H1 (cell line): ENCODE data around the gene ZNRF3. TPM values are rescaled to one million over a fixed set of nuclear protein-coding genes. Genes with fewer than 3 reads are reported as not detected.

ENCODE experiments used
- CTCF ChIA-PET: fragments of 300-600 bp; sonication (Branson Sonifier 250); formaldehyde crosslinking; loops from one replicate; lab custom pipeline; 2021; ENCODE audit not compliant: partially characterized antibody; lab: Charles Lee
- POLR2A ChIA-PET: fragments of 300-600 bp; sonication (Branson Sonifier 250); formaldehyde crosslinking; loops from one replicate; lab custom pipeline; 2021; ENCODE audit warnings: inconsistent platforms; ENCODE audit not compliant: partially characterized antibody; lab: Charles Lee
- DNase-seq, 2 experiments: peaks; one replicate each; pipeline versions ENCODE4 v3.0.0 to v3.0.0-alpha.2; 2010 to 2022; ENCODE audit warnings: low spot score in 2 of 2, low read depth in 1 of 2, mixed read lengths in 1 of 2
- FAIRE-seq: peaks from 2 replicates; lab custom pipeline; 2011; peaks lifted over from hg19 to GRCh38; lab: Jason Lieb, UNC
- H2AFZ ChIP-seq: 2 replicates; pipeline ENCODE4 v1.8.1; 2012; ENCODE audit warnings: low read length, inconsistent platforms
- H2AK5ac ChIP-seq: 2 replicates; pipeline ENCODE4 v1.6.1; 2013; ENCODE audit warnings: low read depth, low read length
- H2BK120ac ChIP-seq: replicated peaks from 2 replicates; pipeline ENCODE3; 2013; ENCODE audit warnings: low read depth, low read length, inconsistent platforms
- H2BK12ac ChIP-seq: 2 replicates; pipeline ENCODE4 v1.6.1; 2013; ENCODE audit warnings: low read depth, low read length
- H2BK15ac ChIP-seq: 2 replicates; pipeline ENCODE4 v1.6.1; 2013; ENCODE audit warnings: low read length
- H2BK20ac ChIP-seq: 2 replicates; pipeline ENCODE4 v1.6.1; 2013; ENCODE audit warnings: low read length
- H2BK5ac ChIP-seq: 2 replicates; pipeline ENCODE4 v1.6.1; 2013; ENCODE audit warnings: low read depth, low read length
- H3K14ac ChIP-seq: 2 replicates; pipeline ENCODE4 v1.6.1; 2013; ENCODE audit warnings: inconsistent platforms; ENCODE audit not compliant: insufficient read length
- H3K18ac ChIP-seq: 2 replicates; pipeline ENCODE4 v1.6.1; 2013; ENCODE audit warnings: low read length; ENCODE audit errors: extremely low read depth
- H3K23ac ChIP-seq: 2 replicates; pipeline ENCODE4 v1.6.1; 2013; ENCODE audit warnings: inconsistent platforms; ENCODE audit not compliant: insufficient read length
- H3K23me2 ChIP-seq: 2 replicates; pipeline ENCODE4 v1.6.1; 2013; ENCODE audit warnings: low read depth, low read length
- H3K27ac ChIP-seq: 2 replicates; pipeline ENCODE4 v1.6.1; 2011; ENCODE audit warnings: low read depth, low read length, inconsistent platforms
- H3K27me3 ChIP-seq, 4 experiments: replicated peaks in 1 of 4; 1 replicate in 1 of 4; 2 replicates in 3 of 4; pipeline versions ENCODE4 v1.6.1 to v1.8.1; 2011 to 2013; ENCODE audit warnings: low read length in 3 of 4, mild to moderate bottlenecking in 3 of 4, inconsistent platforms in 2 of 4, mixed read lengths in 2 of 4, moderate library complexity in 1 of 4; ENCODE audit not compliant: control insufficient read depth in 3 of 4, insufficient read depth in 3 of 4; ENCODE audit errors: extremely low read depth in 1 of 4
- H3K36me3 ChIP-seq, 4 experiments: 2 replicates each; pipeline versions ENCODE4 v1.6.1 to v1.8.1; 2011 to 2013; ENCODE audit warnings: mild to moderate bottlenecking in 4 of 4, low read length in 3 of 4, moderate library complexity in 2 of 4, control low read depth in 1 of 4, inconsistent platforms in 1 of 4; ENCODE audit not compliant: insufficient read depth in 4 of 4, control insufficient read depth in 2 of 4
- H3K4ac ChIP-seq: replicated peaks from 2 replicates; pipeline ENCODE3; 2013; ENCODE audit warnings: low read length, low read depth, mixed read lengths, inconsistent platforms; ENCODE audit not compliant: insufficient read length
- H3K4me1 ChIP-seq, 4 experiments: replicated peaks in 1 of 4; 1 replicate in 1 of 4; 2 replicates in 3 of 4; pipeline versions ENCODE4 v1.6.1 to v1.8.1; 2011 to 2013; ENCODE audit warnings: low read length in 3 of 4, inconsistent platforms in 2 of 4, mixed read lengths in 1 of 4; ENCODE audit not compliant: insufficient read depth in 4 of 4, control insufficient read depth in 3 of 4
- H3K4me2 ChIP-seq, 2 experiments: 2 replicates each; pipeline versions ENCODE4 v1.6.1 to v1.8.1; 2011 to 2013; ENCODE audit warnings: low read depth in 2 of 2, low read length in 2 of 2, control low read depth in 1 of 2, inconsistent platforms in 1 of 2, mild to moderate bottlenecking in 1 of 2; ENCODE audit not compliant: insufficient read depth in 1 of 2
- H3K4me3 ChIP-seq, 4 experiments: fragments of 200-600, 300-600 bp in 1 of 4; sonication (generic), shearing (Covaris generic), sonication (Bioruptor Twin) in 1 of 4; 2 replicates each; pipeline versions ENCODE4 v1.5.1 to v1.8.1; 2011 to 2016; ENCODE audit warnings: low read length in 4 of 4, low read depth in 3 of 4, control low read depth in 2 of 4, inconsistent platforms in 2 of 4, mild to moderate bottlenecking in 2 of 4, mixed read lengths in 1 of 4, moderate library complexity in 1 of 4; ENCODE audit not compliant: insufficient read depth in 2 of 4; ENCODE audit errors: extremely low read depth in 1 of 4
- H3K56ac ChIP-seq: replicated peaks from 2 replicates; pipeline ENCODE3; 2013; ENCODE audit warnings: low read depth, mild to moderate bottlenecking, mixed read lengths, low read length, inconsistent platforms; ENCODE audit not compliant: insufficient read length
- H3K79me1 ChIP-seq: 2 replicates; pipeline ENCODE4 v1.6.1; 2013; ENCODE audit warnings: low read depth, low read length, control low read depth
- H3K79me2 ChIP-seq, 2 experiments: 2 replicates each; pipeline versions ENCODE4 v1.6.1 to v1.8.1; 2012 to 2013; ENCODE audit warnings: low read length in 2 of 2, mild to moderate bottlenecking in 2 of 2, inconsistent platforms in 1 of 2; ENCODE audit not compliant: insufficient read depth in 2 of 2, control insufficient read depth in 1 of 2
- H3K9ac ChIP-seq, 4 experiments: replicated peaks in 1 of 4; 1 replicate in 1 of 4; 2 replicates in 3 of 4; pipeline versions ENCODE4 v1.6.1 to v1.8.1; 2011 to 2013; ENCODE audit warnings: low read depth in 3 of 4, low read length in 3 of 4, control low read depth in 2 of 4, mild to moderate bottlenecking in 2 of 4, moderate library complexity in 2 of 4, inconsistent platforms in 1 of 4; ENCODE audit errors: extremely low read depth in 1 of 4
- H3K9me3 ChIP-seq, 2 experiments: 2 replicates each; pipeline versions ENCODE4 v1.6.1 to v1.8.1; 2012 to 2013; ENCODE audit warnings: mild to moderate bottlenecking in 2 of 2, moderate library complexity in 2 of 2, control low read depth in 1 of 2, inconsistent platforms in 1 of 2, low read depth in 1 of 2, low read length in 1 of 2, mixed read lengths in 1 of 2; ENCODE audit not compliant: insufficient read depth in 2 of 2
- H4K20me1 ChIP-seq, 2 experiments: replicated peaks in 1 of 2; 2 replicates each; pipeline versions ENCODE3 to v1.8.1; 2011 to 2013; ENCODE audit warnings: inconsistent platforms in 2 of 2, low read length in 2 of 2, mild to moderate bottlenecking in 1 of 2; ENCODE audit not compliant: insufficient read depth in 2 of 2, control insufficient read depth in 1 of 2
- H4K5ac ChIP-seq: 2 replicates; pipeline ENCODE4 v1.6.1; 2013; ENCODE audit warnings: low read length, low read depth, mixed read lengths, inconsistent platforms; ENCODE audit not compliant: insufficient read length
- H4K8ac ChIP-seq: 2 replicates; pipeline ENCODE4 v1.8.0; 2013; ENCODE audit warnings: mild to moderate bottlenecking, moderate library complexity, low read length, inconsistent platforms; ENCODE audit not compliant: insufficient read depth; ENCODE audit errors: extremely low read depth
- H4K91ac ChIP-seq: replicated peaks from 2 replicates; pipeline ENCODE3; 2013; ENCODE audit warnings: low read length, mixed read lengths, inconsistent platforms; ENCODE audit not compliant: insufficient read length
- E2F6 ChIP-seq: IDR thresholded peaks from 2 replicates; pipeline ENCODE4 v1.6.1; 2012; ENCODE audit warnings: inconsistent platforms
- FOSL1 ChIP-seq: IDR thresholded peaks from 2 replicates; pipeline ENCODE4 v1.6.1; 2011; ENCODE audit warnings: mild to moderate bottlenecking, low read depth, low read length, moderate library complexity; ENCODE audit not compliant: insufficient read depth
- HDAC6 ChIP-seq: IDR thresholded peaks from one replicate; pipeline ENCODE4 v1.7.1; 2012; ENCODE audit warnings: low read depth, mild to moderate bottlenecking, inconsistent platforms, low read length, moderate library complexity
- POLR2A ChIP-seq, 2 experiments: IDR thresholded peaks; 1 replicate in 1 of 2; 2 replicates in 1 of 2; pipeline ENCODE4 v1.6.1; 2011; ENCODE audit warnings: low read depth in 2 of 2, low read length in 2 of 2, mild to moderate bottlenecking in 2 of 2; ENCODE audit errors: control extremely low read depth in 1 of 2
- SIRT6 ChIP-seq: IDR thresholded peaks from one replicate; pipeline ENCODE4 v1.7.1; 2012; ENCODE audit warnings: low read length, inconsistent platforms
- whole genome bisulfite sequencing, 2 experiments: shearing (Covaris generic) in 1 of 2; methylation state at CpG; one replicate each; pipeline versions ENCODE4 v1.1.6 to v1.1.7; 2013 to 2015; ENCODE audit warnings: low lambda C conversion rate in 2 of 2, mixed read lengths in 2 of 2, inconsistent platforms in 1 of 2, low coverage in 1 of 2, missing lambda C conversion rate in 1 of 2; ENCODE audit not compliant: insufficient replicate concordance in 2 of 2, insufficient coverage in 1 of 2, insufficient read length in 1 of 2; ENCODE audit errors: extremely low coverage in 1 of 2, missing lambda C conversion rate in 1 of 2; 5-methylcytosine and 5-hydroxymethylcytosine counted together
- polyA plus RNA-seq, 7 experiments: library from polyadenylated mRNA; depleted of rRNA in 3 of 7; stranded (reverse) in 5 of 7; unstranded in 2 of 7; fragments of >200 nt in 5 of 7; fragments of 200-250 nt in 2 of 7; gene quantifications; 1 replicate in 5 of 7; 2 replicates in 1 of 7; 4 replicates in 1 of 7; pipeline versions ENCODE4 v1.2.1 to v1.2.3, GENCODE V29; 2011 to 2013; ENCODE audit warnings: missing spikeins in 2 of 7, mixed read lengths in 2 of 7
- total RNA-seq: library from RNA; stranded (reverse); fragmentation: NEBNext Ultra II Directional; extraction: Animal tissue kit (Norgen Biotek cat#: 25700); gene quantifications from 2 replicates; pipeline ENCODE4 v1.2.1, GENCODE V29; 2021

The ZNRF3 gene
- total and polyA plus RNA-seq, 2 of the 8 experiments (the other 6 are each of a cell fraction or from before 2014, with no cell fraction given) = 14.1 to 21.7 TPM

GRCh38 chr22:28856095-28856455, 27.3 kb upstream of the ZNRF3 start:
- Histone ChIP-seq H2AFZ (no peak overlapping the region; the same call in 1 of the 2 replicates), H4K5ac (no peak overlapping the region), H3K4me1 (peaks cover 0 to 4% (median 0%) of the 10 kb centered on the region in 4 experiments; a peak in 1 of 7 replicates), H2BK120ac (no peak overlapping the region), H3K4ac (no peak overlapping the region), H3K56ac (no peak overlapping the region), H3K36me3 (no peaks in the 10 kb centered on the region), H2BK15ac (no peak overlapping the region), H3K4me2 (no peak overlapping the region), H2BK12ac (no peak overlapping the region), H3K23me2 (no peaks in the 10 kb centered on the region), H3K27me3 (no peaks in the 10 kb centered on the region), H3K4me3 (no peak overlapping the region), H2BK20ac (no peak overlapping the region), H3K79me1 (no peaks in the 10 kb centered on the region), H4K91ac (peak overlapping the region; percentile 36), H4K8ac (no peak overlapping the region), H3K27ac (no peak overlapping the region), H3K14ac (no peak overlapping the region), H3K18ac (no peak overlapping the region), H4K20me1 (no peaks in the 10 kb centered on the region), H2BK5ac (no peak overlapping the region), H3K9me3 (no peaks in the 10 kb centered on the region), H3K9ac (no peak overlapping the region), H3K79me2 (no peaks in the 10 kb centered on the region), H2AK5ac (no peak overlapping the region), H3K23ac (no peak overlapping the region)
- FAIRE-seq (no peak), DNase-seq (no peak)
- ChIA-PET POLR2A (interaction anchor here (1.0 to 1.5 kb wide), 2 partner anchors 9 to 29 kb away, joined by 3 read pairs; no protein-coding TSS in a partner anchor), CTCF (interaction anchor here (0.6 to 5.5 kb wide), 36 partner anchors 9 to 389 kb away, joined by 3 to 67 read pairs (median 4); partner anchors contain the start of genes C22orf31, KREMEN1 and ZNRF3)
- 90% methylated on average over 1 of the region's 1 CpG; no CpG with 5 or more reads in 1 of the 2 experiments for WGBS, 2 experiments
- TF ChIP-seq POLR2A (IDR thresholded peaks at IDR 0.05; ENCODE audit: control extremely low read depth in 1 of 2, low read depth in 2 of 2, low read length in 2 of 2) = no peak
- no peak for TF ChIP-seq E2F6
- no peak for TF ChIP-seq HDAC6
- no peak for TF ChIP-seq SIRT6
- TF ChIP-seq FOSL1 = no peak
